ENCODE data around the gene PELI2.

PELI2 gene

DNA sequence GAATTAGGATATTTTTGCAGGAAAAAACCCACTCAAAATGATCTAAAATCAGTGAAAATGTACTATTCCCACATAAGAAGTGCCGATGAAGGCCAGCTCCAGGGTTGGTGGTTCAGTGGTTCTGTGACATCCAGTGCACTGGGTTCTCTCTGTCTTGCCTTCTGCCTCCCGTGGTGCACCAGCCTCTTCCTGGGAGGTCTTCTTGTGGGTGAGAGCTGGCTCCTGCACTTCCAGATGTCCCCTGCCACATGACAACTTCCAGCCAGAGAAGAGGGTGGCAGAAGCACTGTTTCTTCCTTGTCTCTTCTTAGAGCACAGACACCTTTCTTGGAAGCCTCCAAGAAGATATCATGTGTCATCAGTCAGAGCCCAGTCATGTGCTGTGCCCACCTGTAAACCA is 170.9 kb downstream of the PELI2 start:
- DNase-seq (ENCODE audit: low read depth) = no peak
- TF ChIP-seq, protein P1, sequence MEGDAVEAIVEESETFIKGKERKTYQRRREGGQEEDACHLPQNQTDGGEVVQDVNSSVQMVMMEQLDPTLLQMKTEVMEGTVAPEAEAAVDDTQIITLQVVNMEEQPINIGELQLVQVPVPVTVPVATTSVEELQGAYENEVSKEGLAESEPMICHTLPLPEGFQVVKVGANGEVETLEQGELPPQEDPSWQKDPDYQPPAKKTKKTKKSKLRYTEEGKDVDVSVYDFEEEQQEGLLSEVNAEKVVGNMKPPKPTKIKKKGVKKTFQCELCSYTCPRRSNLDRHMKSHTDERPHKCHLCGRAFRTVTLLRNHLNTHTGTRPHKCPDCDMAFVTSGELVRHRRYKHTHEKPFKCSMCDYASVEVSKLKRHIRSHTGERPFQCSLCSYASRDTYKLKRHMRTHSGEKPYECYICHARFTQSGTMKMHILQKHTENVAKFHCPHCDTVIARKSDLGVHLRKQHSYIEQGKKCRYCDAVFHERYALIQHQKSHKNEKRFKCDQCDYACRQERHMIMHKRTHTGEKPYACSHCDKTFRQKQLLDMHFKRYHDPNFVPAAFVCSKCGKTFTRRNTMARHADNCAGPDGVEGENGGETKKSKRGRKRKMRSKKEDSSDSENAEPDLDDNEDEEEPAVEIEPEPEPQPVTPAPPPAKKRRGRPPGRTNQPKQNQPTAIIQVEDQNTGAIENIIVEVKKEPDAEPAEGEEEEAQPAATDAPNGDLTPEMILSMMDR (IDR thresholded peaks at IDR 0.05; ENCODE audit: control insufficient read depth, extremely low read depth, insufficient read depth) = no peak
- no peak overlapping the region for H3K4me3 ChIP-seq (ENCODE audit: low read depth, low read length)

DNA sequence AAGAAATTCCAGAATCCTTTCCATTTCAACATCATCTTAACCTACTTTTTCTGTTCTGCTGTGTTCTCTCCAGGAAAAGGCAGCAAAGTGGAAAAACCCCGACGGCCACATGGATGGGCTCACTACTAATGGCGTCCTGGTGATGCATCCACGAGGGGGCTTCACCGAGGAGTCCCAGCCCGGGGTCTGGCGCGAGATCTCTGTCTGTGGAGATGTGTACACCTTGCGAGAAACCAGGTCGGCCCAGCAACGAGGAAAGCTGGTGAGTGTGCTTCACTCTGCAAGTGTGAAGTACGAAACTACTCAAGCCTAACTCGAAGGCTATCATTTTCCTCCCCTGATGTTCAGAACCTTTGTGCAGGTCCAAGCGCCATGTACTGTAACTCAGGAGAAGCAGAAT is 172.0 kb downstream of the PELI2 start:
- no peak for DNase-seq (ENCODE audit: low read depth)
- no peak overlapping the region for H3K4me3 ChIP-seq (ENCODE audit: low read depth, low read length)
- TF ChIP-seq, protein P1 (IDR thresholded peaks at IDR 0.05; ENCODE audit: control insufficient read depth, extremely low read depth, insufficient read depth) = no peak

DNA sequence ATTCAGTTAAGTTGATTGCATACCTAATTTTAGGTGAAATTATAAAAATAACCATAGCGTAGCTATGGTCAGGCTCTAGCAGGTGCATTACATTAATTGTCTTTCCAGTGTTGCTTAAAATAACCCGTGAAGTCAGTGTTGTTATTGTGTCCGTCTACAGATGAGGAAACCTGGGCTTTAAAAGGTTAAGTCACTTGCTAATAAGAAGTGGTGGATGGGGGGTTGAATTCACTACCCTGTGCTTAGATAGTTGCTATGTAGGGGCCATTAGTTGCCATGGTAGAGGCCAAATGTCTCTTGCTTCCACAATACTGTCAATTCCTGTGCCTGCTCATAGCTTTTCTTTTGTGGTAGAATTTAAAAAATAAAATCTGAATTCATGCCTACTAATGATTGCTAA is 174.8 kb downstream of the PELI2 start:
- TF ChIP-seq, protein P1 (IDR thresholded peaks at IDR 0.05; ENCODE audit: control insufficient read depth, extremely low read depth, insufficient read depth) = no peak
- no peak overlapping the region for H3K4me3 ChIP-seq (ENCODE audit: low read depth, low read length)
- DNase-seq (ENCODE audit: low read depth) = no peak

DNA sequence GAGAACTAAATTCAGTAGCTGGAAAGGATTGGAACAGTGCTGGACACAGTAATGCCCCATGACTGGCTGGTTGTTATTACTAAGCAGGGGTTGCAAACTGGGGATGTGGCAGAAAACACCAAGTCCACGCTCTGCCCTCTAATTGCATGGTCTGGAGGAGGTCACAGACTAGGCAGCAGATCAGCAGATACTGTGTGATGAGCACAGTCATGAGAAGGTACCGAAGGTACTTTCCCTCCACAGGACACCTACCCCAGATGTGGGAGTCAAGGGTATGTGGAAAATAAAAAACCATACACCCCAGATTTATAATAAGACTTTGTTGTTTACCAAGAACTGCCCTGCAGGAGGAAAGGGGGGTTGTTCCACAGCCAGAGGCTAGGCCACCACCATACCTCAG is 175.3 kb downstream of the PELI2 start:
- no peak overlapping the region for H3K4me3 ChIP-seq (ENCODE audit: low read depth, low read length)
- no peak for DNase-seq (ENCODE audit: low read depth)
- TF ChIP-seq, protein P1 (IDR thresholded peaks at IDR 0.05; ENCODE audit: control insufficient read depth, extremely low read depth, insufficient read depth) = no peak

DNA sequence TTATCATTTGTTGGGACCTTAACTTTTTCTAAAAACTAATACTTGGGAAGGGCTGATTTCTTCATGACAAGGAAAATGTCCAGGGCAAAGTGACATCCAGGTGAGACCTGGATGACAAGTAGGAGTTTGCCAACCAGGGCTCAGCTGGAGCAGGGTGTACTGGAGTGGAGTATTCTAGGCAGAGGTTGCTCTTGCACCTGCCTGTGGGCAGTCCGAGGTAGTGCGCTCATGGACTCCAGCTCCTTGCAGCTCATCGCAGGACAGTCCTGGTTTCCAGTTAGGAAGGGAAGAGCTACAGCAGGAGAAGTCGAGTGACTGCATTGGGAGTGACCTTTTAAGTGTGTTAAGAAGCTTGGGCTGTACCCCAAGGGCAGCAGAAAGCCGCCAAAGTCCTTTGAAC is 175.9 kb downstream of the PELI2 start:
- TF ChIP-seq, protein P1 (IDR thresholded peaks at IDR 0.05; ENCODE audit: control insufficient read depth, extremely low read depth, insufficient read depth) = 0 out of 2 replicates have a peak, but pooled peaks have one; percentile 15
- no peak overlapping the region for H3K4me3 ChIP-seq (ENCODE audit: low read depth, low read length)
- no peak for DNase-seq (ENCODE audit: low read depth)

DNA sequence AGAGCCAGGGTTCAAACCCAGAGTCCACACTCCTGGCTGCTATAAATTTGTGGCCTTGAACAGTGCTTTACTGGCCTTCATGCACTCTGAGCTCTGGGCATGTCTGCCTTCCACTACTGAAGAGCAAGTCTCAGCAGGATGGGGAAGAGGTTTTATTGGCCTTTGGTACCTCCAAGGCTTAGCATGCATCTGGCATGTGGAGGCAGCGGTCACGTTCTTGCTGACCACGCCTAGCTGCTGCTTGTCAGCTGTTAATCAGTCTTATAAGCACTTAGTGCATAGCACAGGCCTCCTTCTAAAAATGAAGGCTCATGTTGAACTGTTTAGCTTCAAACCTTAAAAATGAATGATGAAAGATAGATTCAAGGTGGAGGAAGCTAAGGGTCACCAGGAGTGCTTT is 177.5 kb downstream of the PELI2 start:
- TF ChIP-seq, protein P1 (IDR thresholded peaks at IDR 0.05; ENCODE audit: control insufficient read depth, extremely low read depth, insufficient read depth) = no peak
- H3K4me3 ChIP-seq (ENCODE audit: low read depth, low read length) = no peak overlapping the region
- DNase-seq (ENCODE audit: low read depth) = no peak

DNA sequence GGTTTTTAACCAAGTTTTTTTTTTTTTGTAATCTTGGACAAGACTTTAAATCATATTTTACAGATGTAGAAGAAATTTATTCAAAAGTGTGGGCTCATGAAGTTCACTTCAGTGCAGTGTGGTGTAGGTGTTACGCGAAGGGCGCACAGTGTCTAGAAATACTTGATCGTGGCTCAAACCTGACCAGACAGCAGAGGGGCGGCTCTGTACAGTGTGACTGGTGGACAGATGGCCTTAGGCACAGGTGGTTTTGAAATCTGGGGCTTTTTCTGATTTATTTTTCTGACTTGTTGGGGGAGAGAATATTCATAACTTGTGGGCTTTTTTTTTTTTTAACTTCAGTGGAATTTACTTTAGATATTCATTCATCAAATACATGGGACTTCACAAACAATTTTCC is 179.2 kb downstream of the PELI2 start:
- TF ChIP-seq, protein P1 (IDR thresholded peaks at IDR 0.05; ENCODE audit: control insufficient read depth, extremely low read depth, insufficient read depth) = no peak
- H3K4me3 ChIP-seq (ENCODE audit: low read depth, low read length) = no peak overlapping the region
- DNase-seq (ENCODE audit: low read depth) = no peak
